K562 (cell line): ENCODE results near the gene C14orf39. TPM values are rescaled to one million over a fixed set of nuclear protein-coding genes. Genes with fewer than 3 reads are reported as not detected.
A peak's percentile ranks its signal among the peaks of the same experiment; 100 is the strongest.

Source experiments
- CBFA2T3 ChIP-seq: fragments of 450-650 bp; IDR thresholded peaks from 2 replicates; pipeline ENCODE4 v1.6.1; 2017
- DPF2 ChIP-seq: fragments of 450-650 bp; IDR thresholded peaks from 2 replicates; pipeline ENCODE4 v1.6.1; 2016
- EP400 ChIP-seq: fragments of 450-650 bp; IDR thresholded peaks from 2 replicates; pipeline ENCODE4 v1.6.1; 2017; ENCODE audit warnings: antibody characterized with exemption, mild to moderate bottlenecking, moderate library complexity
- HDAC1 ChIP-seq, 2 experiments: fragments of 450-650 bp; IDR thresholded peaks; 2 replicates each; pipeline ENCODE4 v1.6.1; 2016 to 2017; ENCODE audit warnings: inconsistent platforms in 1 of 2, mild to moderate bottlenecking in 1 of 2, moderate library complexity in 1 of 2
- HDAC3 ChIP-seq: fragments of 450-650 bp; IDR thresholded peaks from 2 replicates; pipeline ENCODE4 v1.6.1; 2018; ENCODE audit warnings: borderline replicate concordance, mild to moderate bottlenecking, moderate library complexity; ENCODE audit not compliant: partially characterized antibody
- L3MBTL2 ChIP-seq: fragments of 450-650 bp; IDR thresholded peaks from 2 replicates; pipeline ENCODE4 v1.6.1; 2016; ENCODE audit warnings: mild to moderate bottlenecking, moderate library complexity
- MAX ChIP-seq: sonication (generic); formaldehyde crosslinking; IDR thresholded peaks from 2 replicates; pipeline ENCODE4 v1.9.0; 2022; ENCODE audit warnings: mild to moderate bottlenecking, missing genetic modification reagents
- MBD1 ChIP-seq: fragments of 250-450 bp; sonication (Bioruptor Pico); IDR thresholded peaks from 2 replicates; pipeline ENCODE4 v1.8.0; 2022; ENCODE audit warnings: inconsistent platforms
- NFIC ChIP-seq: fragments of 450-650 bp; IDR thresholded peaks from 2 replicates; pipeline ENCODE4 v1.6.1; 2017; ENCODE audit warnings: mild to moderate bottlenecking, inconsistent platforms
- SMC3 ChIP-seq: conservative IDR thresholded peaks from 2 replicates; pipeline ENCODE4 v1.6.1; 2011; ENCODE audit warnings: low read depth, low read length, improper control_type of control experiment; ENCODE audit not compliant: insufficient read depth
- SUPT5H ChIP-seq: fragments of 450-650 bp; IDR thresholded peaks from 2 replicates; pipeline ENCODE4 v1.6.1; 2016
- TBP ChIP-seq: optimal IDR thresholded peaks from 2 replicates; pipeline ENCODE3; 2011; ENCODE audit warnings: low read depth, low read length, improper control_type of control experiment
- TRIM25 ChIP-seq: fragments of 450-650 bp; IDR thresholded peaks from 2 replicates; pipeline ENCODE4 v1.7.0; 2016; ENCODE audit warnings: borderline replicate concordance
- ZNF134 ChIP-seq: fragments of 250-450 bp; sonication (Bioruptor Pico); conservative IDR thresholded peaks from 2 replicates; pipeline ENCODE4 v1.4.0; 2020
- ZNF274 ChIP-seq: IDR thresholded peaks from 2 replicates; pipeline ENCODE4 v1.6.1; 2011; ENCODE audit warnings: low read depth, mild to moderate bottlenecking, low read length, moderate library complexity, borderline replicate concordance
- ZNF408 ChIP-seq: fragments of 250-450 bp; sonication (Bioruptor Pico); IDR thresholded peaks from 2 replicates; pipeline ENCODE4 v1.4.0; 2020; ENCODE audit warnings: low read depth, mild to moderate bottlenecking, moderate library complexity
- polyA plus RNA-seq, 8 experiments: library from polyadenylated mRNA; depleted of rRNA in 4 of 8; stranded (reverse) in 5 of 8; unstranded in 3 of 8; fragments of >200 nt; fragmentation: Nextera tagmentation in 2 of 8; fragmentation: Illumina TruSeq in 1 of 8; extraction: Ambion mirVana in 2 of 8; extraction: Trizol in 1 of 8; gene quantifications; 2 replicates each; pipeline versions ENCODE4 v1.2.1 to v1.2.3, GENCODE V29; 2011 to 2014; ENCODE audit warnings: inconsistent platforms in 1 of 8, missing spikeins in 1 of 8
- total RNA-seq, 7 experiments: library from RNA; depleted of rRNA in 6 of 7; stranded (reverse); fragments of >200 nt in 6 of 7; fragmentation: Illumina TruSeq in 2 of 7; extraction: Trizol in 2 of 7; gene quantifications; 2 replicates each; pipeline versions ENCODE4 v1.2.1 to v1.2.3, GENCODE V29; 2011 to 2021; ENCODE audit warnings: low replicate concordance in 1 of 7

The C14orf39 gene
- total and polyA plus RNA-seq, 9 of the 15 experiments (the other 6 are each of a cell fraction or from before 2014, with no cell fraction given): 0.54 to 6.7 (median 1.4) TPM

GRCh38 chr14:60485598-60486251 lies at the start of gene C14orf39 (continued):
- TF ChIP-seq HDAC1 (IDR thresholded peaks at IDR 0.05) (no peak), L3MBTL2 (peak; percentile 96), EP400 (peak; percentile 80), NFIC (0 out of 2 replicates have a peak, but pooled peaks have one; percentile 9), ZNF134 (CRISPR knock-in tag) (no peak), HDAC3 (no peak), MBD1 (CRISPR knock-in tag) (no peak), TBP (peak; percentile 37), DPF2 (0 out of 2 replicates have a peak, but pooled peaks have one; percentile 15), ZNF274 (no peak), CBFA2T3 (0 out of 2 replicates have a peak, but pooled peaks have one; percentile 14), SUPT5H (peak; percentile 71), SMC3 (no peak), MAX (CRISPR knock-in tag) (peak; percentile 67), ZNF408 (CRISPR knock-in tag) (no peak), TRIM25 (no peak)
